Femur (tissue), 1 donor: ENCODE results near the gene CFHR4.
"Not testable (repeated sequence)": the region's sequence is repeated elsewhere in the genome, so short reads cannot be mapped to it uniquely, and the experiment has no call there.

Experiments
- DNase-seq: peaks from one replicate; pipeline ENCODE4 v3.0.0-alpha.2; 2017

Gene CFHR4

DNA sequence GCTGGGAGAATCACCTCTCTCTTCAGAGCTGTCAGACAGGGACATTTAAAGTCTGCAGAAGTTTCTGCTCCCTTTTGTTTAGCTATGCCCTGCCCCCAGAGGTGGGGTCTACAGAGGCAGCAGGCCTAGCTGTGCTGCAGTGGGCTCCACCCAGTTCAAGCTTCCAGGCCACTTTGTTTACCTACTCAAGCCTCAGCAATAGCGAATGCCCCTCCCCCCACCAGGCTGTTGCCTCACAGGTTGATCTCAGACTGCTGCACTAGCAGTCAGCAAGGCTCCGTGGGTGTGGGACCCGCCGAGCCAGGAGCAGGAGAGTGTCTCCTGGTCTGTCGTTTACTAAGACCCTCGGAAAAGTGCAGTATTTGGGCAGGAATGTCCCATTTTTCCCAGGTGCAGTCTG lies 53.6 kb downstream of the CFHR4 start:
- not testable (repeated sequence) for DNase-seq

GRCh38 chr1:196943568-196943967 lies 55.7 kb downstream of the CFHR4 start, which contains the start of gene CFHR2:
Gene CFHR2, plus strand, starts transcription at chr1:196943738. Its CDS starts 143 bp downstream, at chr1:196943881.
- not testable (repeated sequence) for DNase-seq

DNA sequence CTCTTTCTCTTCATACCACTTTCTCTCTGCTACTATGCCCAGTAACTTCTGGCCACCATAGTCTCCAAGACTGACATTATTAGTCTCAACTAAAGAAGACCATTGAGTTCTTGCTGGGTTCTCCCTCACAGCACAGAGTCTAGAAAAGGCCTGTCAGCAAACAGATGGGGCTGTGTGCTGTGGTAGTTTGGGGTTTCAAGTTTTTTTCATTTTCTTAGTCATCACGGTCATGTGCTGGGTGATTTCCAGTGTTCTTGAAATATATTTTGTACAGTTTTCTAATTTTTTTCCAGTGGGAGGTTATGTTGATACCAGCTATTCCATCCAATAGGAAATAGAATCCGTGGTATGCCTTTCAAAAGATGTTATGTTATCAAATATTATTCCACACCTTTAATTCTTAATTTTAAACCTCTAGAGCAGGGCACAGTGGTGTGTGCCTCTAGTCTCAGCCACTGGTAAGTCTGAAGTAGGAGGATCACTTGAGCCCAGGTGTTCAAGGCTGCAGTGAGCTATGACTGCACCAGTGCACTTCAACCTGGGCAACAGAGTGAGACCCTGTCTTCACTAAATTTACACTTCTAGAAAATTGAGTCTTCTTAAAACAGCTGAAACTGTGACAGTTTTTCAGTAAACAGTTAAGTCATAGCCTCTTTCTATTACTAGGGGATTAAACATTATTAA lies 64.0 kb downstream of the CFHR4 start:
- no peak for DNase-seq

DNA sequence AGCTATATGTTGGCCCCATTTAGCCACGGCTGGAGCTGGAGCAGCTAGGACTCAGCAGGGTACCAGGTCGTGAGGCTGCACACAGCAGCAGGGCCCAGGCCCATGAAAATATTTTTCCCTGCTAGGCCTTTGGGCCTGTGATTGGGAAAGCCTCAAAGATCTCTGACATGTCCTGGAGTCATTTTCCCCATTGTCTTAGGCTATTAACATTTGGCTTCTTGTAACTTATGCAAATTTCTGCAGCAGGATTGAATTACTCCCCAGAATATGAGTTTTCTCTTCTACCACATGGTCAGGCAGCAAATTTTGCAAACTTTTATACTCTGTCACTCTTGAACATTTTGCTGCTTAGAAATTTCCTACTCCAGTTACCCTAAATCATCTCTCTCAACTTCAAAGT lies 66.9 kb downstream of the CFHR4 start:
- no peak for DNase-seq

DNA sequence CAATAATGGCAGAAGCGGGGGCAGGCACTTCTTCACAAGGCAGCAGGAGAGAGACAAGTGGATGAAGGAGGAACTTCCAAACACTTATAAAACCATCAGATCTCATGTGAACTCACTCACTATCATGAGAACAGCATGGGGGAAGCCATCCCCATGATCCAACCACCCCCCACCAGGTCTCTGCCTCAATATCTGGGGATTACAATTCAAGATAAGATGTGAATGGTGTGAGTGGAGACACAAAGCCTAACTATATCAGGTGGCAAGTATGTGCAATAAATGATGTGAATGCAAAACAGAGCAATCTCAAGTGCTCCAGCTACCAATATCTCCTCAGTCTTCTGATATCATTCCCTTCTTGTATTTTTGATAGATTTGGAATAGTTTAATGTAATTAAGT lies 68.1 kb downstream of the CFHR4 start:
- no peak for DNase-seq

DNA sequence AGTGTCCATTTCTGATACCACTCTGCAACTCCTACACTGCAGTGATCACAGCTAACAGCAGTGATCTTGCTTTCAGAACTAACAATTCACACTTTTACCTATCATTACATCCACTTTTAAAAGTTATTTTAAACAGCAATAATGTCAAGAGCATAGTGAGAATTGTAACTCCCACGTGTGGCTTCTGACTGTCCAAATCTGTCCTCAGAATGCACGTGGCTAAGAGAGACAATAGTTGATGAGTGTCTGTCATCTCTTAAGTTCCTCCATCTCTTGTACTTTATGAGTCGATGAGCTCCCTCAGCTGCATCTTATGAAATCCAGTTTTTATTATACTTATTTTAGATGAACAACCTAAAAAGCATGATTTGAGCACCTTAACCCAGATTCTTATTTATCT lies 73.0 kb downstream of the CFHR4 start:
- DNase-seq, result no peak
